K562 (cell line): ENCODE measurements around the gene FUT8. TPM values are rescaled to one million over a fixed set of nuclear protein-coding genes. Genes with fewer than 3 reads are reported as not detected.
A peak's percentile ranks its signal among the peaks of the same experiment; 100 is the strongest.

ENCODE experiments used
- HLTF ChIP-seq: fragments of 450-650 bp; IDR thresholded peaks from 2 replicates; pipeline ENCODE4 v1.6.1; 2016
- MAX ChIP-seq: sonication (generic); formaldehyde crosslinking; IDR thresholded peaks from 2 replicates; pipeline ENCODE4 v1.9.0; 2022; ENCODE audit warnings: mild to moderate bottlenecking, missing genetic modification reagents
- NFXL1 ChIP-seq: fragments of 450-650 bp; formaldehyde crosslinking; IDR thresholded peaks from 2 replicates; pipeline ENCODE4 v1.4.0; 2021; ENCODE audit warnings: mild to moderate bottlenecking
- PML ChIP-seq: IDR thresholded peaks from 2 replicates; pipeline ENCODE4 v1.6.1; 2012; ENCODE audit warnings: low read length, inconsistent platforms
- POLR2G ChIP-seq: fragments of 200-400 bp; formaldehyde crosslinking; IDR thresholded peaks from 2 replicates; pipeline ENCODE4 v1.6.1; 2017; ENCODE audit warnings: low read depth, mild to moderate bottlenecking, antibody characterized with exemption, low read length, moderate library complexity
- RAD21 ChIP-seq, 2 experiments: fragments of 250-450 bp in 1 of 2; fragments of 450-650 bp in 1 of 2; sonication (Bioruptor Pico) in 1 of 2; formaldehyde crosslinking in 1 of 2; IDR thresholded peaks in 1 of 2; conservative IDR thresholded peaks in 1 of 2; 2 replicates each; pipeline versions ENCODE4 v1.4.0 to v1.8.0; 2020 to 2022; ENCODE audit warnings: mild to moderate bottlenecking in 2 of 2, moderate library complexity in 1 of 2
- RBBP5 ChIP-seq: fragments of 200-600 bp; sonication (generic); IDR thresholded peaks from 2 replicates; pipeline ENCODE4 v1.6.1; 2012; ENCODE audit warnings: borderline replicate concordance, mild to moderate bottlenecking, low read length, control low read depth, inconsistent platforms; ENCODE audit not compliant: insufficient read depth, poor library complexity, severe bottlenecking
- RBFOX2 ChIP-seq: fragments of 200-400 bp; formaldehyde crosslinking; IDR thresholded peaks from 2 replicates; pipeline ENCODE4 v1.6.1; 2017; ENCODE audit warnings: low read depth, mild to moderate bottlenecking, low read length, moderate library complexity
- TEAD1 ChIP-seq, 2 experiments: fragments of 450-650 bp in 1 of 2; sonication (generic) in 1 of 2; formaldehyde crosslinking; IDR thresholded peaks; 2 replicates each; pipeline versions ENCODE4 v1.4.0 to v1.8.0; 2020 to 2022; ENCODE audit warnings: mild to moderate bottlenecking in 2 of 2, missing genetic modification reagents in 1 of 2
- ZHX1 ChIP-seq: fragments of 150-350 bp; conservative IDR thresholded peaks from 2 replicates; pipeline ENCODE4 v1.6.1; 2014; ENCODE audit warnings: low read length
- ZNF174 ChIP-seq: fragments of 250-450 bp; sonication (Bioruptor Pico); IDR thresholded peaks from 2 replicates; pipeline ENCODE4 v1.4.0; 2020; ENCODE audit warnings: mild to moderate bottlenecking
- ZNF23 ChIP-seq: fragments of 250-450 bp; sonication (Bioruptor Pico); IDR thresholded peaks from 2 replicates; pipeline ENCODE4 v1.4.0; 2020; ENCODE audit warnings: mild to moderate bottlenecking
- ZNF274 ChIP-seq: IDR thresholded peaks from 2 replicates; pipeline ENCODE4 v1.6.1; 2011; ENCODE audit warnings: low read depth, mild to moderate bottlenecking, low read length, moderate library complexity, borderline replicate concordance
- ZNF408 ChIP-seq: fragments of 250-450 bp; sonication (Bioruptor Pico); IDR thresholded peaks from 2 replicates; pipeline ENCODE4 v1.4.0; 2020; ENCODE audit warnings: low read depth, mild to moderate bottlenecking, moderate library complexity
- ZNF589 ChIP-seq: fragments of 200-800 bp; sonication (Bioruptor generic); IDR thresholded peaks from 2 replicates; pipeline ENCODE4 v1.6.1; 2016; ENCODE audit warnings: low read depth, missing genetic modification characterization, missing compliant biosample characterization
- polyA plus RNA-seq, 8 experiments: library from polyadenylated mRNA; depleted of rRNA in 4 of 8; stranded (reverse) in 5 of 8; unstranded in 3 of 8; fragments of >200 nt; fragmentation: Nextera tagmentation in 2 of 8; fragmentation: Illumina TruSeq in 1 of 8; extraction: Ambion mirVana in 2 of 8; extraction: Trizol in 1 of 8; gene quantifications; 2 replicates each; pipeline versions ENCODE4 v1.2.1 to v1.2.3, GENCODE V29; 2011 to 2014; ENCODE audit warnings: inconsistent platforms in 1 of 8, missing spikeins in 1 of 8
- total RNA-seq, 7 experiments: library from RNA; depleted of rRNA in 6 of 7; stranded (reverse); fragments of >200 nt in 6 of 7; fragmentation: Illumina TruSeq in 2 of 7; extraction: Trizol in 2 of 7; gene quantifications; 2 replicates each; pipeline versions ENCODE4 v1.2.1 to v1.2.3, GENCODE V29; 2011 to 2021; ENCODE audit warnings: low replicate concordance in 1 of 7
- TF ChIP-seq, protein P1 (sequence below): sonication (generic); formaldehyde crosslinking; IDR thresholded peaks from 2 replicates; pipeline ENCODE4 v1.8.1; 2023; ENCODE audit warnings: mild to moderate bottlenecking, missing genetic modification reagents
- TF ChIP-seq, protein P2 (sequence below): fragments of 250-450 bp; sonication (Bioruptor Pico); IDR thresholded peaks from 2 replicates; pipeline ENCODE4 v1.8.0; 2021; ENCODE audit warnings: mild to moderate bottlenecking, moderate library complexity
- TF ChIP-seq, protein P3 (sequence below): fragments of 250-450 bp; sonication (Bioruptor Pico); IDR thresholded peaks from 2 replicates; pipeline ENCODE4 v1.5.1; 2021; ENCODE audit warnings: mild to moderate bottlenecking

The FUT8 gene
- total and polyA plus RNA-seq, 9 of the 15 experiments (the other 6 are each of a cell fraction or from before 2014, with no cell fraction given) = 4.1 to 15.2 (median 7.8) TPM

- TF ChIP-seq ZHX1 = no peak
- TF ChIP-seq, protein P1, sequence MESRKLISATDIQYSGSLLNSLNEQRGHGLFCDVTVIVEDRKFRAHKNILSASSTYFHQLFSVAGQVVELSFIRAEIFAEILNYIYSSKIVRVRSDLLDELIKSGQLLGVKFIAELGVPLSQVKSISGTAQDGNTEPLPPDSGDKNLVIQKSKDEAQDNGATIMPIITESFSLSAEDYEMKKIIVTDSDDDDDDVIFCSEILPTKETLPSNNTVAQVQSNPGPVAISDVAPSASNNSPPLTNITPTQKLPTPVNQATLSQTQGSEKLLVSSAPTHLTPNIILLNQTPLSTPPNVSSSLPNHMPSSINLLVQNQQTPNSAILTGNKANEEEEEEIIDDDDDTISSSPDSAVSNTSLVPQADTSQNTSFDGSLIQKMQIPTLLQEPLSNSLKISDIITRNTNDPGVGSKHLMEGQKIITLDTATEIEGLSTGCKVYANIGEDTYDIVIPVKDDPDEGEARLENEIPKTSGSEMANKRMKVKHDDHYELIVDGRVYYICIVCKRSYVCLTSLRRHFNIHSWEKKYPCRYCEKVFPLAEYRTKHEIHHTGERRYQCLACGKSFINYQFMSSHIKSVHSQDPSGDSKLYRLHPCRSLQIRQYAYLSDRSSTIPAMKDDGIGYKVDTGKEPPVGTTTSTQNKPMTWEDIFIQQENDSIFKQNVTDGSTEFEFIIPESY (CRISPR knock-in tag) = peak; percentile 78; the same call in 1 of the 2 replicates
- no peak for TF ChIP-seq MAX
- no peak for TF ChIP-seq ZNF23 (CRISPR knock-in tag)
- TF ChIP-seq RBFOX2 = peak; percentile 52
- peak; percentile 45 for TF ChIP-seq RBBP5
- no peak for TF ChIP-seq ZNF274
- no peak for TF ChIP-seq NFXL1 (CRISPR knock-in tag)
- TF ChIP-seq, protein P2, sequence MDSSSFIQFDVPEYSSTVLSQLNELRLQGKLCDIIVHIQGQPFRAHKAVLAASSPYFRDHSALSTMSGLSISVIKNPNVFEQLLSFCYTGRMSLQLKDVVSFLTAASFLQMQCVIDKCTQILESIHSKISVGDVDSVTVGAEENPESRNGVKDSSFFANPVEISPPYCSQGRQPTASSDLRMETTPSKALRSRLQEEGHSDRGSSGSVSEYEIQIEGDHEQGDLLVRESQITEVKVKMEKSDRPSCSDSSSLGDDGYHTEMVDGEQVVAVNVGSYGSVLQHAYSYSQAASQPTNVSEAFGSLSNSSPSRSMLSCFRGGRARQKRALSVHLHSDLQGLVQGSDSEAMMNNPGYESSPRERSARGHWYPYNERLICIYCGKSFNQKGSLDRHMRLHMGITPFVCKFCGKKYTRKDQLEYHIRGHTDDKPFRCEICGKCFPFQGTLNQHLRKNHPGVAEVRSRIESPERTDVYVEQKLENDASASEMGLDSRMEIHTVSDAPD = no peak
- TF ChIP-seq ZNF589 (CRISPR knock-in tag) = no peak
- no peak for TF ChIP-seq RAD21 (CRISPR knock-in tag; conservative IDR thresholded peaks at IDR 0.05 in 1 of 2, IDR thresholded peaks at IDR 0.05 in 1 of 2)
- peak; percentile 65 for TF ChIP-seq POLR2G
- no peak for TF ChIP-seq ZNF408 (CRISPR knock-in tag)
- TF ChIP-seq HLTF = no peak
- TF ChIP-seq, protein P3, sequence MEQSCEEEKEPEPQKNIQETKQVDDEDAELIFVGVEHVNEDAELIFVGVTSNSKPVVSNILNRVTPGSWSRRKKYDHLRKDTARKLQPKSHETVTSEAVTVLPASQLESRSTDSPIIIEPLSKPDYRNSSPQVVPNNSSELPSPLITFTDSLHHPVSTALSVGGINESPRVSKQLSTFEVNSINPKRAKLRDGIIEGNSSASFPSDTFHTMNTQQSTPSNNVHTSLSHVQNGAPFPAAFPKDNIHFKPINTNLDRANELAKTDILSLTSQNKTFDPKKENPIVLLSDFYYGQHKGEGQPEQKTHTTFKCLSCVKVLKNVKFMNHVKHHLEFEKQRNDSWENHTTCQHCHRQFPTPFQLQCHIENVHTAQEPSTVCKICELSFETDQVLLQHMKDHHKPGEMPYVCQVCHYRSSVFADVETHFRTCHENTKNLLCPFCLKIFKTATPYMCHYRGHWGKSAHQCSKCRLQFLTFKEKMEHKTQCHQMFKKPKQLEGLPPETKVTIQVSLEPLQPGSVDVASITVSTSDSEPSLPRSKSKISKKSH = no peak
- no peak for TF ChIP-seq TEAD1 (CRISPR knock-in tag; IDR thresholded peaks at IDR 0.05)
- TF ChIP-seq PML = no peak
- TF ChIP-seq ZNF174 (CRISPR knock-in tag) = no peak
Measured at GRCh38 chr14:65412856-65413738, 567 bp downstream of the FUT8 start (continued).
